HepG2 (cell line): ENCODE results near the gene MXRA7.

ENCODE experiments used
- BCL6 ChIP-seq: IDR thresholded peaks from 2 replicates; pipeline ENCODE4 v1.6.1; 2016; ENCODE audit warnings: missing genetic modification reagents, missing compliant biosample characterization
- EP300 ChIP-seq, 3 experiments: sonication (generic) in 1 of 3; formaldehyde crosslinking in 1 of 3; IDR thresholded peaks; 2 replicates each; pipeline versions ENCODE4 v1.5.1 to v1.6.1; 2011 to 2020; ENCODE audit warnings: low read depth in 2 of 3, low read length in 2 of 3, borderline replicate concordance in 1 of 3, improper control_type of control experiment in 1 of 3, mild to moderate bottlenecking in 1 of 3, missing genetic modification reagents in 1 of 3, moderate library complexity in 1 of 3
- EZH2 ChIP-seq: conservative IDR thresholded peaks from 2 replicates; pipeline ENCODE4 v1.6.1; 2012; ENCODE audit warnings: mild to moderate bottlenecking, low read depth, low read length, moderate library complexity
- GZF1 ChIP-seq: sonication (generic); formaldehyde crosslinking; IDR thresholded peaks from 2 replicates; pipeline ENCODE4 v1.5.1; 2020; ENCODE audit warnings: mild to moderate bottlenecking, missing genetic modification reagents
- POLR2AphosphoS5 ChIP-seq: IDR thresholded peaks from 2 replicates; pipeline ENCODE4 v1.6.1; 2012; ENCODE audit warnings: low read depth, low read length
- PRDM4 ChIP-seq: sonication (generic); formaldehyde crosslinking; IDR thresholded peaks from 2 replicates; pipeline ENCODE4 v1.9.0; 2021; ENCODE audit warnings: missing genetic modification reagents, borderline replicate concordance
- PTBP1 ChIP-seq: fragments of 200-400 bp; formaldehyde crosslinking; IDR thresholded peaks from 2 replicates; pipeline ENCODE4 v1.6.1; 2018; ENCODE audit warnings: low read length, low read depth; ENCODE audit not compliant: poor library complexity, severe bottlenecking
- SALL1 ChIP-seq: sonication (generic); formaldehyde crosslinking; IDR thresholded peaks from 2 replicates; pipeline ENCODE4 v1.8.0; 2022; ENCODE audit warnings: mild to moderate bottlenecking, missing genetic modification reagents
- TCF7L2 ChIP-seq: IDR thresholded peaks from 2 replicates; pipeline ENCODE4 v1.6.1; 2011; ENCODE audit warnings: mild to moderate bottlenecking, low read depth, low read length, moderate library complexity
- YY1 ChIP-seq: IDR thresholded peaks from 2 replicates; pipeline ENCODE4 v1.6.1; 2011; ENCODE audit warnings: low read length, low read depth, moderate library complexity, mild to moderate bottlenecking; ENCODE audit not compliant: insufficient read depth, insufficient replicate concordance
- ZBTB8A ChIP-seq: sonication (generic); formaldehyde crosslinking; IDR thresholded peaks from 2 replicates; pipeline ENCODE4 v1.4.0; 2020; ENCODE audit warnings: mild to moderate bottlenecking, low read depth, missing genetic modification reagents, borderline replicate concordance
- ZNF557 ChIP-seq: sonication (generic); formaldehyde crosslinking; IDR thresholded peaks from 2 replicates; pipeline ENCODE4 v1.4.0; 2020; ENCODE audit warnings: missing genetic modification reagents

DNA sequence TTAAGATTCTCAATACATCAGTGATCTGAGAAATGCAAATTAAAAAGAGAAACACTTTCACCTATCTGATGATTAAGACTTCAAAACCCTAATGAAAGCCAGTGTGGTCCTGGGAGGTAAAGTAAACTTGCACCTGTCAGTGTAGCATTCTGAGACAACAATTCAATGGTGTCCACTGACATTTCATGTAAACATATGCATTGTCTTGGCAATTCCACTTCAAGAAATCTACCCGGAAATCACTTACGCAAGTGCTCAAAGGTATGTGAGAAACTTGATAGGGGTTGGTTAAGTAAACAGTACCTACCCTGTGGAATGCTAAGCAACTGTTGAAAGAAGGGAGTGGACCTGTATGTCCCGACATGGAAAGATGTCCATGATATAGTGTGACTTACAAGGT lies 69.3 kb downstream of the MXRA7 start:
- TF ChIP-seq EZH2 (no peak), BCL6 (CRISPR knock-in tag) (peak; percentile 65), EP300 (IDR thresholded peaks at IDR 0.05; ENCODE audit: low read depth in 2 of 2, low read length in 2 of 2) (peak in 1 of 2 experiments; percentile 78; a peak in 2 of 4 replicates), EP300 (CRISPR knock-in tag; IDR thresholded peaks at IDR 0.05; ENCODE audit: borderline replicate concordance) (peak; percentile 42; the same call in 1 of the 2 replicates), SALL1 (CRISPR knock-in tag) (no peak; the same call in 1 of the 2 replicates), POLR2AphosphoS5 (no peak), ZNF557 (CRISPR knock-in tag) (no peak), PRDM4 (CRISPR knock-in tag) (no peak), ZBTB8A (CRISPR knock-in tag) (no peak), YY1 (no peak), PTBP1 (no peak), GZF1 (CRISPR knock-in tag) (no peak), TCF7L2 (no peak)
